HUES64 (cell line): ENCODE measurements around the gene NR1I2. TPM values are rescaled to one million over a fixed set of nuclear protein-coding genes. Genes with fewer than 3 reads are reported as not detected.

ENCODE experiments used
- H3K27ac ChIP-seq: 2 replicates; pipeline ENCODE4 v1.7.0; 2013; ENCODE audit warnings: low read depth, low read length, inconsistent platforms
- H3K27me3 ChIP-seq: 2 replicates; pipeline ENCODE4 v1.6.1; 2013; ENCODE audit warnings: mild to moderate bottlenecking, low read length; ENCODE audit not compliant: insufficient read depth
- H3K36me3 ChIP-seq: 2 replicates; pipeline ENCODE4 v1.6.1; 2013; ENCODE audit warnings: mild to moderate bottlenecking, low read length; ENCODE audit not compliant: insufficient read depth
- H3K4me1 ChIP-seq: 2 replicates; pipeline ENCODE4 v1.6.1; 2013; ENCODE audit warnings: mild to moderate bottlenecking, low read length, moderate library complexity; ENCODE audit not compliant: insufficient read depth
- H3K4me3 ChIP-seq: 2 replicates; pipeline ENCODE4 v1.5.1; 2013; ENCODE audit warnings: mild to moderate bottlenecking, low read length, moderate library complexity
- H3K9ac ChIP-seq: 2 replicates; pipeline ENCODE4 v1.6.1; 2013; ENCODE audit warnings: mild to moderate bottlenecking, low read depth, low read length
- H3K9me3 ChIP-seq: 2 replicates; pipeline ENCODE4 v1.6.1; 2013; ENCODE audit warnings: low read depth, low read length; ENCODE audit not compliant: insufficient read depth
- WGBS: fragments of 150-250, 120-280 bp; methylation state at CpG from one replicate; pipeline ENCODE4 v1.1.7; 2013; ENCODE audit warnings: missing lambda C conversion rate; 5-methylcytosine and 5-hydroxymethylcytosine counted together
- polyA plus RNA-seq, 2 experiments: library from polyadenylated mRNA; stranded (reverse); fragments of 50-300 nt; gene quantifications; one replicate each; pipeline ENCODE4 v1.2.3, GENCODE V29; 2013

Gene NR1I2
- polyA plus RNA-seq (2013, experiment 1 of 2), result not detected
- polyA plus RNA-seq (2013, experiment 2 of 2), result not detected

DNA sequence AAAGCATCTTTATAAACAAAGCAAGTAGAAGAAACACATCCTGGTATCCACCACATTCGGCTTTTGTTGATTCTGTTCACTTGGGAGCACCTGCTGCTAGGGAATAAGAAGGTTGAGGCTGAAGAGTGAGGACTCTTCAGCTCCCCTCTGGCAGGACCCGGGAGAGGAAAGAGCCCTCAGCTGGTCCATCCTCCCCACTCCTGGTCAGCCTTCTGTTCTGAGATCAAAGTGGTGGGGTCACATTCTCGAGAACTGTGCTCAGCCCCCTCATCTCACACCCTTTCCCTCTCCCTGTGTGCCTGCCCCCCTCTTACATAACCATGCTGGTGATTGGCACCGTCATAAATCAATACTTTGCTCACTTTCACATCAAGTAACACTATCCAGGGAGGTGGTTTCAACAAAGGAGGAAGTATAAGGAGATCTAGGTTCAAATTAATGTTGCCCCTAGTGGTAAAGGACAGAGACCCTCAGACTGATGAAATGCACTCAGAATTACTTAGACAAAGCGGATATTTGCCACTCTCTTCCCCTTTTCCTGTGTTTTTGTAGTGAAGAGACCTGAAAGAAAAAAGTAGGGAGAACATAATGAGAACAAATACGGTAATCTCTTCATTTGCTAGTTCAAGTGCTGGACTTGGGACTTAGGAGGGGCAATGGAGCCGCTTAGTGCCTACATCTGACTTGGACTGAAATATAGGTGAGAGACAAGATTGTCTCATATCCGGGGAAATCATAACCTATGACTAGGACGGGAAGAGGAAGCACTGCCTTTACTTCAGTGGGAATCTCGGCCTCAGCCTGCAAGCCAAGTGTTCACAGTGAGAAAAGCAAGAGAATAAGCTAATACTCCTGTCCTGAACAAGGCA, at the start of gene NR1I2:
Gene NR1I2, plus strand, starts transcription at position 772 of the 869 bp plus-strand sequence.
- Histone ChIP-seq H3K9me3 (peaks cover 2% of the 10 kb centered on the region; the same call in 1 of the 2 replicates), H3K27ac (no peak within 1 kb of the TSS), H3K4me3 (no peak within 1 kb of the TSS), H3K9ac (no peak within 1 kb of the TSS), H3K27me3 (no peaks in the 10 kb centered on the region), H3K36me3 (no peaks in the 10 kb centered on the region), H3K4me1 (no peaks in the 10 kb centered on the region)
- 93% methylated on average over 10 of the region's 10 CpGs for WGBS

DNA sequence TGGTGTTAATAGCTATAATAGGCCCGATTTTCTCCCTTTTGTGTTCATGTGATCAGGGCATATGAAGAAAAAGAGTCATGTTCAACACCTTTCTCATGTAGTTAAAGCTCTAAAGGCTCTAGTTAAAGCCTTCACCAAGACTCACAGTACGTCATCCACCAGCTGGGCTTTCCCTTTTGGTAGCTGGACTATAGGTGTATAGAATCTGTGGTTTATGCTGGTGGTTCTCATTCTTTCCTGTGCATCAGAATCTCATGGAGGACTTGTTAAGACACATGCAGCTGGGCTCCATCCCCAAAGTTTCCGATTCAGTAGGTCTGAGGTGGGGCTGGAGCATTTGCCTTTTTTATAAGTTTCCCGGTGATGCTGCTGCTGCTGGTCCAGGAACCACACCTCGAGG, 48.1 kb upstream of the NR1I2 start:
- H3K36me3 ChIP-seq, result no peaks in the 10 kb centered on the region
- H3K27me3 ChIP-seq, result no peaks in the 10 kb centered on the region
- 100% methylated on average over 4 of the region's 5 CpGs for WGBS
- H3K9me3 ChIP-seq, result no peaks in the 10 kb centered on the region
- H3K27ac ChIP-seq, result no peak overlapping the region
- H3K4me1 ChIP-seq, result peaks cover 2% of the 10 kb centered on the region; the same call in 1 of the 2 replicates
- no peak overlapping the region for H3K9ac ChIP-seq
- no peak overlapping the region for H3K4me3 ChIP-seq

DNA sequence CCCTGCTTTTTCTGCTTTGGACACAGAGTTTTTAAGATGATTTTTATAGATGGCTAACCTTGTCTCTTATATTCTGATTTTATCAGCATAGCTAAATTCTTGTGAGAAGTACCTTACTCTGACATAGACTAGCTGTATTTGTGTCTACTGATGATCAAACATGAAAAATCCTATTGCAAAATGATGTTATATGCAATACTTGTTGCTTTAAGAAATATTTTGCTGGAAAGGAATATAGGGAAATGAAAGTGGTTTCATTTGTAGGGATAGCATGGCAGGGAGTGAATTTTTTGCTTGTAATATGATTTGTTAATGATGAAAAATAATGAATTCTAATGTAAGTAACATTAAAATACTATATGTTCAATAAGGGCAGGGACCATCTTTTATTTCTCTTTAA, 43.2 kb upstream of the NR1I2 start:
- H3K9me3 ChIP-seq, result no peaks in the 10 kb centered on the region
- H3K27ac ChIP-seq, result no peak overlapping the region
- no peaks in the 10 kb centered on the region for H3K36me3 ChIP-seq
- H3K9ac ChIP-seq, result no peak overlapping the region
- H3K27me3 ChIP-seq, result no peaks in the 10 kb centered on the region
- no peak overlapping the region for H3K4me3 ChIP-seq
- H3K4me1 ChIP-seq, result no peaks in the 10 kb centered on the region

DNA sequence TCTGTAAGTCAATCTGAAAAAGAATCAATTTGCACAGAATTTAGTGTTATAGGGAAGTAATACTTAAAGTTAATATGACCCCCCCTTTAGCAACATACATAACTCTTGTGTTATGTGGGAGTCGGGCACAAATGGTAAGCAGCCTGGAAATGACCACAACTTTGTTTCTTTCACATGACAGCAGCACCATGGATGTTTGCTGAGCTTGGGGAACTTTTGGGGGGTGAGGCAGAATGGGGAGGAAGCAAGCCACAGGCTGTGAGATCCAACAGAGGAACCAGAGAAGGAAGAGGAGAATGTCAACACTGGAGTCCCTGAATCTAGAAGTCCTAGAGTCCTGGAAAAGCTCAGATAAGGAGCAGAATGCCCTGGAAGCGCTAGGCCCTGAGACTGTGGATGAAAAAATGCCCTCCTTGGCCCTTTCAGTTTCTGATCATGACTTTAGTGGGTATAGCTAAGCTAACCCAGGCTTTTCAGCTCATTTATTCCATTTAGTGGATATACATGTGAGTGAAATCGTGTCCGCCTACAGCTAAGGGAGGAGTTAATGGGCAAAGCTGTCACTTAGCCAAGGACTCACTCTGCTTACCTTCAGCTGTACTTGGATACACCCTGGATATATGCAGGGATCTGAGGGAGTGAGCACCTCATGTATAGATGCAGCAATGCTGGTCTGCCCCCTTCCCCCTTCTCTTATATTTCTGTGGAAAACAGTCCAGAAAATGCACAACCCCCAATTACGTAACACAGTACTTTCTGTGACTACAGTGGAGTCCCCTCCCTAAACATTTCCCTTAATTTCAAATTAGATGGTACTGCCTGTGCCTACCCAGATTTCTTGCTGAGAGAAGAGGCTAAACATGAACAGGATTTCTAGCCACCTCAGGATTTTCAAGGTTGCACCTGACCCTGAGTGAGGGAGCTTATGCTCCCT, 40.0 kb upstream of the NR1I2 start:
- no peaks in the 10 kb centered on the region for H3K27me3 ChIP-seq
- no peaks in the 10 kb centered on the region for H3K9me3 ChIP-seq
- H3K9ac ChIP-seq, result no peak overlapping the region
- no peak overlapping the region for H3K4me3 ChIP-seq
- H3K36me3 ChIP-seq, result no peaks in the 10 kb centered on the region
- H3K4me1 ChIP-seq, result no peaks in the 10 kb centered on the region
- 96% methylated on average over 5 of the region's 5 CpGs for WGBS
- no peak overlapping the region for H3K27ac ChIP-seq

DNA sequence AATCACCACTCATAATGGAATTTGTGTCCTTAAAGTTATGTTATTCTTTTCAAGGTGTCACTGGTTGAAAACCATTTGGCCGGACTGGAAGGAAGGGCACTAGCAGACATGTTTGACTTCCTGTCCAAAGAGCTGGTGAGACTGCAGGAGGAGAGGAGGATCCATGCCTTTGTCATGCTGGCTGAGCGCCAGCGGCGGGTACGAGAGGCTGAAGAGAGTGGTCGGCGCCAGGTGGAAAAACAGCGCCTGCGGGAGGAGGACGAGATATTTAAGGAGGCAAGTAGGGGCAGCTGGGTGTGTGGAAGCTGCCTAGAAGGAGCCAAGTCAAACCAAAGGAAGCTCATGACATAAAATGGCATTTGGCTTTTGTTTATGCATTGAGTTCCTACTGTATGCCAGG, 38.0 kb upstream of the NR1I2 start:
- Histone ChIP-seq H3K4me1 (no peaks in the 10 kb centered on the region), H3K27me3 (no peaks in the 10 kb centered on the region), H3K36me3 (no peaks in the 10 kb centered on the region), H3K9me3 (no peaks in the 10 kb centered on the region), H3K27ac (no peak overlapping the region), H3K4me3 (no peak overlapping the region), H3K9ac (no peak overlapping the region)
- 92% methylated on average over 10 of the region's 10 CpGs for WGBS

DNA sequence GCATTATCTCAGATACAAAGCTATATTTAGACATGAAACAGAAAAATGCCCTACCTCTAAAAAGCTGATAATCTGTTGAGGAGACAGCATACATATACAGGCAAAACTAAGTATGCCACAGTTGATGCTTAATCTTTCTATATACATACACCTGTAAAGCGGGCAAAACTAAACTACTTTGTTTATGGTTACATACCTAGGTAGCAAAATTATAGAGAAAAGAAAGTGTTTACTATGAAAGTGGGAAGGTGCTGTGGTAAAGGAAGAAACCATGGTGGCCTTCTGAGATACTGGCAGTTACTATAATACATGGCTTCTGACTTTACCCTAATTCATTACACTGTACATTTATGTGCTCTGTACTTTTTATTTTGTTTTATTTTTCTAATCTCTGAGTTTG, 36.0 kb upstream of the NR1I2 start:
- no peak overlapping the region for H3K9ac ChIP-seq
- no peaks in the 10 kb centered on the region for H3K9me3 ChIP-seq
- H3K4me1 ChIP-seq, result no peaks in the 10 kb centered on the region
- no CpG with 5 or more reads among the region's 1 CpG for WGBS
- no peak overlapping the region for H3K27ac ChIP-seq
- H3K27me3 ChIP-seq, result no peaks in the 10 kb centered on the region
- no peaks in the 10 kb centered on the region for H3K36me3 ChIP-seq
- no peak overlapping the region for H3K4me3 ChIP-seq

DNA sequence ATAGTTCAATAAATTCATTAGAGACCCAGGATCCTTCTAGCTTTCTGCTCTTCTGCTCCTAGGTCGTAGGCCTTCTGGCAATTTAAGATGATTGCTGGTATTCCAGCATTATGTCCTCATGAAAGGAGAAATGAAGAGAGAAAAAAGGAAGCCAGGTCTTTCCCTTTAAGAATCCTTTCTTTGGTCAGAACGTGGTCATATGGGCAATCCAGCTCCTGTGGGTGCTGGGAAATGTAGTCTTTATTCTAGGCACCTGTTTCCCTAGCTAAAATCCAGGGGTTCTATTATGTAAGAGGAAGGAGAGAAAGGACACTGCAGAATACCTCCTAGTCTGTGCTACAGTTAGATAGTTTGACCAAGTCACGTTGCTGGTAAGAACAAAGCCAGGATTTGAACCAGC, 35.5 kb upstream of the NR1I2 start:
- no peaks in the 10 kb centered on the region for H3K36me3 ChIP-seq
- H3K9me3 ChIP-seq, result no peaks in the 10 kb centered on the region
- no peaks in the 10 kb centered on the region for H3K27me3 ChIP-seq
- H3K4me1 ChIP-seq, result no peaks in the 10 kb centered on the region
- no peak overlapping the region for H3K9ac ChIP-seq
- 71% methylated on average over 3 of the region's 3 CpGs for WGBS
- H3K27ac ChIP-seq, result no peak overlapping the region
- H3K4me3 ChIP-seq, result no peak overlapping the region

DNA sequence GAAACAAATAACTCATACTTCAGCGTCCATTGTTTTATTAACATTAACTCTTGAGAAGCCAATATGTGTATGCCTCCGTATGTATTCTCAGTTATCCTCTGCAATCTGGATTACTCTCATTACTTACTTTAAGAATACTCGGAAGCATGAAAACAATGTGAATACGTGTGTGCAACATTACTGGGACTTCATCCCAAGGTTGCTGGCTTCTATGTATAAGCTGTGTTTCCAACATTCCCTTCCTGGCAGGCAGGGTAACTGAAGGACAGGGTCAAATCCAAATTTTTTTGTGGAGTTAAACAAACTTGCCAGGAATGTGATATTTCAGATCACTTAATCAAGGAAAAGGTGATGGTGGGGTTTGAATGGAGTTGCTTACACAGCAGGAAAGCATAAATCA, 34.5 kb upstream of the NR1I2 start:
- Histone ChIP-seq H3K27ac (no peak overlapping the region), H3K9me3 (no peaks in the 10 kb centered on the region), H3K27me3 (no peaks in the 10 kb centered on the region), H3K9ac (no peak overlapping the region), H3K4me1 (no peaks in the 10 kb centered on the region), H3K4me3 (no peak overlapping the region), H3K36me3 (no peaks in the 10 kb centered on the region)
- WGBS, result 94% methylated on average over 4 of the region's 4 CpGs

DNA sequence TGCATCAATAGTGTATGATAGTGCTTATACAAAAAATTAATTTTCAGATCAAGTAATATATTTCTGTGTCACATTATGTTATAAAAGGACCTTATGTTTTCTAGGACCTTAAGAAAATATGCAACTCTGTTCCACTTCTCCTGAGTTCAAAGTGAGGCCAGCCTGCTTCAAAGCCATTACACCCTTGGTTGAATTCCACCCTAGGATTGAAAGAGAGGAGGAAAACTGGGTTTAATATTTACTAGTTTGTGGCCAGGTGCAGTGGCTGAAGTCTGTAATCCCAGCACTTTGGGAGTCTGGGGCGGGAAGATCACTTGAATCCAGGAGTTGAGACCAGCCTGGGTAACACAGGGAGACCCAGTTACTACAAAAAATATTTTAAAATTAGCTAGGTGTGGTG, 32.9 kb upstream of the NR1I2 start:
- no peak overlapping the region for H3K9ac ChIP-seq
- no peaks in the 10 kb centered on the region for H3K27me3 ChIP-seq
- no peaks in the 10 kb centered on the region for H3K36me3 ChIP-seq
- H3K27ac ChIP-seq, result no peak overlapping the region
- 83% methylated on average over 1 of the region's 1 CpG for WGBS
- no peaks in the 10 kb centered on the region for H3K4me1 ChIP-seq
- no peak overlapping the region for H3K4me3 ChIP-seq
- H3K9me3 ChIP-seq, result peaks cover 4% of the 10 kb centered on the region; the same call in 1 of the 2 replicates

DNA sequence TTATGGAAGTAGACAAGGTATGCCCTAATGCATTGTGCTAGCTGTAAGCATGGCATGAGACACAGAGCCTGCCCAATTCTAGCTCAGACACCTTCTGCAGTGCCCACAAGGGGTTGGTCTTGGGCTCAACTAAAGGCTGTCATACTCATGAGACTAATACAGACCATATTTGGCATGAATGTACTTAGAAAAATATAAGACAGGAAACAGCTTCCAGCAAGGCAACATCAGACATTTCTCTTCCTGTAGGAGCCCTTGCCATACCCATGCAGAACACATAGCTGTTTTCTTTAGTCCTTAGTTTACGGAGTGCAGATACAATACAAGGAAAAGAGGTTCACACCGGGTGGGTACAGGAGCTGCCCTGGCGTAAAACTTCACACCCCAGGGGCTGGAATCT, 30.5 kb upstream of the NR1I2 start:
- no peaks in the 10 kb centered on the region for H3K27me3 ChIP-seq
- H3K27ac ChIP-seq, result no peak overlapping the region
- no peaks in the 10 kb centered on the region for H3K4me1 ChIP-seq
- H3K4me3 ChIP-seq, result no peak overlapping the region
- H3K9ac ChIP-seq, result no peak overlapping the region
- no peaks in the 10 kb centered on the region for H3K36me3 ChIP-seq
- H3K9me3 ChIP-seq, result peaks cover 6% of the 10 kb centered on the region; the same call in 1 of the 2 replicates
- 96% methylated on average over 3 of the region's 3 CpGs for WGBS

DNA sequence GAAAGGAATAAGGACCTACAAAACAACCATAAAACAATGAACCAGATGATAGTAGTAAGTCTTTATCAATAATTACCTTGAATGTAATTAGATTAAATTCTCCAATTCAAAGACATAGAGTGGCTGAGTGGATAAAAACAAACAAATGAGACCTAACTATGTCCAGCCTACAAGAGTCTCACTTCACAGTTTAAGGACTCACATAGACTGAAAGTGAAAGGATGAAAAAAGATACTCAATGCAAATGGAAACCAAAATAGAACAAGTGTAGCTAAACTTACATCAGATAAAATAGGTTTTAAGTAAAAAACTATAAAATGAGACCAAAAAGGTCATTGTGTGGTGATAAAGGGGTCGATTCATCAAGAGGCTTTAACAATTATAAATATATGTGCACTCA, 21.9 kb upstream of the NR1I2 start:
- Histone ChIP-seq H3K9ac (no peak overlapping the region), H3K27me3 (no peaks in the 10 kb centered on the region), H3K4me3 (no peak overlapping the region), H3K36me3 (no peaks in the 10 kb centered on the region), H3K4me1 (no peaks in the 10 kb centered on the region), H3K27ac (no peak overlapping the region), H3K9me3 (no peaks in the 10 kb centered on the region)
- WGBS, result no CpG with 5 or more reads among the region's 1 CpG
